HG03064 (cell line): Measurements from ENCODE around the gene PRM3.
A peak's percentile ranks its signal among the peaks of the same experiment; 100 is the strongest.

Experiments
- ATAC-seq: cut with Tn5 transposase; IDR thresholded peaks from one replicate; pipeline ENCODE4 v1.9.1; 2021; ENCODE audit warnings: low read depth; ENCODE audit not compliant: unreplicated experiment

Gene PRM3

DNA sequence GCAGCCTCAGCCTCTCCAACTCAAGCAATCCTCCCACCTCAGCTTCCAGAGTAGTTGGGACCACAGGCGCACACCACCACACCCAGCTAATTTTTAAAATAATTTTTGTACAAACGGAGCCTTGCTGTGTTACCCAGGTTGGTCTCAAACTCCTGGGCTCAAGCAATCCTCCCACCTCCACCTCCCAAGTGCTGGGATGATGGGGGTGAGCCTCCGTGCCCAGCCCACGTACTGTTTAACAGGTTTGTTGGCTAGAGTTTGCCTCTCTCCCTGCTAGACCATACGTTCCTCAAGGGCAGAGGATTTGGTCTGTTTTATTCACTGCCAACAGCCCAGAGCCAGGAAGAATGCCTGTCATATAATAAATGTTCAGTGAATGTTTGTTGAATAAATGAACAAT lies 44.0 kb downstream of the PRM3 start:
- no peak for ATAC-seq

DNA sequence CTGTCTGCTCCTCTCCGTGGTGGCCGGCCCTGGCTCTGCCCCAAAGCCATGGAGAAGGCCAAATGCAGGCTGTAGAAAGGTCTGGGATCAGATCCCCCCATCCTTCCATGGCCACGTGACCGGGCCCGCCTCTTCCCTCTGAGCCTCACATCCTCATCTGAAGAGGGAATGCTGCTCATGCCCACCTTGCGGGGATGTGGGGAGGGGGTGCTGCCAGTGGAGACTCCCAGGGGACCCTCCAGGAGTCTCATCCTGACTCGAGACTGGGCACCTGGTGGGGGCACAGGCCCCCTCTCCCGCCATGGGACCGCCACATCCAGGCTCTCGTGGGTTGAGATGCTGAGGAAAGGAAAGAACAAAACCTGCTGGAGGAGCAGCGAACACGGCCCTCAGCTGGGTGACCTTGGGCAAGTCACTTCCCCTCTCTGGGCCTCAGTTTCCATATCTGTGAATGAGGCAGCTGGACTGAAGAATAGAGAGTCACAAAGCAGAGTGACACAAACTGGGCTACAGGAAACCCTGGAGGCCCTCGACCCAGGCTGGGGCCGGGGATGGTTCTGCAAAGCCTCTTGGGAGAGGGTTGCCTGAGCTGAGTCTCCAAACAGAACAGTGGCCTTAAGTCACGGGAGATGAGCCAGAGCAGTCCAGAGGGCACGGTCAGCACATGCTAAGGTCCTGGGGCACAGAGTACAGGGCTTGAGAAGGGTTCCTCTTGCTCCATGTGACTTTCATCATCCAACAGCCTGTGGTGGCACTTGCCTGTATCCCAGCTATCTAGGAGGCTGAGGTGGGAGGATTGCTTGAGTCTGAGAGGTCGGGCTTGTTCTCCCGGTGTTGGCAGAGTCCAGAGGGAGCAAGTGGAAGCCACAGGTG lies 47.5 kb downstream of the PRM3 start:
- ATAC-seq, result no peak

DNA sequence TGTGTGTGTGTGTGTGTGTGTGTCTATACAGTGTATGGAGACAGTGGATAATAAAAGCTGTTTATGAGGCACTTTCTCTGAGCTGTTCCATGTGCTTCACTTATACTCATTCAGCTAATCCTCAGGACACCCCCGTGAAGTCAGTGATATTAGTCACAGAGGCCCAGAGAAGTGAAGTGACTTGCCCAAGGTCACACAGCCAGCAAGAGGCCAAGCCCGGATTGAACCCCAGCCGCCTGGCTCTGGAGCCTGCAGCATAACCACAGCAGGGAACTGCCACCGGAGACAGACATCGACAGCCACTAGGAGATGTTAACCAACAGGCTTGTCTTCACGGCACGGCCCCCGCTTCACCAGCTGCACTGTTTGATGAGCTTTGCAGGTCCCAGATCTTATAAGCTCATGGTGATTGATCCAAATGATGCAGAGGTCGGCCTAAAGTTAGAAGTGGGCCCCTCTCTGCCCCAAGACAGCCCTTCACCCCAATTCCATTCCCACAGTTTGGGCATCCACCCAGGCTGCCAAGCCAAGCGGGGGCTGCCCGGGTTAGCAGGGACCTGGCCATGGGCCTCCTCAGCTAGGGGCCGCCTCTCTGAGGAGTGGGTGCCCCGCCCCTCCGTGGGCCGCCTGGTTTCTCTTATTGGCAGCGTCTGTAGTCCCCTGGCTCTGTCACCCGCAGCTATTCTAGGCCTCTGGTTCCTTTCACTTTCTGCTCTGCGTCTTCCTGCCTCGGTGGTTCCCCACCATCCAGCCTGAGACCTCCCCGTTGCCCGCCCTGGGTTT lies 48.3 kb downstream of the PRM3 start:
- peak; percentile 67 for ATAC-seq

DNA sequence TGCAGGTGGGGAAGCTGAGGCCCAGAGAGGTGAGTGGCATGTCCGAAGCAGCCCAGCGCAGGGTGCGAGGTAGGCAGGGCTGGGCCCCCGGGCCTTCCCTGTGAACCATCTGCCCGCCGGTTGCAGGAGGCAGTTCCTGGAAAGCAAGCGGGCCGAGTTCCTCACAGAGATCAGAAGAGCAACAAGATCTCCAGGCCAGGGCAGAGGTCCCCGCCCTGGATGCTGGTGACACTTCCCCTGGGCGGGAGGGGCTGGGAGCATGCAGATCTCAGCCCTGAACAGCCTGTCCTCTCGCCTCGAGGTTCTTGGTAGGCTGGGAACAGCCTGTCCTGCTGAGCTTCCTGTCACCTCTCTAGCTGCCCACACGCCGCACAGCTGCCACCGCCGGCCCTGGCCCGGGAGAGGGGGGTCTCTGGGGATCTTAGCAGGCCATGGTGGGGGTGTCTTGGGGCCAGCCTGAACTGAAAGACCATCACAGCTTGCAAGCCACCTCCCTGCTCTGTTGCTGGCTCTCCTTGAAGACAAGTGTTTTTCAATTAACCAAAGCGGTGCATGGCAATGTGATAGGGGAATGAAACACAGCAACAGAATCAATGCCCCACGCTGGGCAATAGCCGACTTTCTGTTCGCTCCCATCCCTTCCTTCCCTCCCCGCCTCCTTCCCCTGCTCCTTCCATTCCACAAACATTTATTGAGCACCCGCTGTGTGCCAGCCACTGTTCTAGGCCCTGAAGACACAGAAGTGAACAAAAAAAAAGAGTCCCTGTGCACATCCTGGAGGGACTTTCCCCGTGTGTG lies 49.1 kb downstream of the PRM3 start:
- ATAC-seq, result no peak
